GM12878 (cell line): ENCODE measurements around the gene RNF25. TPM values are rescaled to one million over a fixed set of nuclear protein-coding genes. Genes with fewer than 3 reads are reported as not detected.

Experiments used
- ATF7 ChIP-seq: fragments of 450-650 bp; IDR thresholded peaks from 2 replicates; pipeline ENCODE4 v1.6.1; 2016; ENCODE audit warnings: low read depth, mild to moderate bottlenecking
- BACH1 ChIP-seq: fragments of 450-650 bp; IDR thresholded peaks from 2 replicates; pipeline ENCODE4 v1.6.1; 2017; ENCODE audit warnings: mild to moderate bottlenecking, borderline replicate concordance
- BCL11A ChIP-seq: IDR thresholded peaks from 2 replicates; pipeline ENCODE4 v1.6.1; 2011; ENCODE audit warnings: low read depth, low read length
- BMI1 ChIP-seq: fragments of 450-650 bp; IDR thresholded peaks from 2 replicates; pipeline ENCODE4 v1.6.1; 2016; ENCODE audit warnings: mild to moderate bottlenecking, moderate library complexity, borderline replicate concordance
- GABPA ChIP-seq: IDR thresholded peaks from 2 replicates; pipeline ENCODE4 v1.6.1; 2014; ENCODE audit warnings: antibody characterized with exemption, low read depth, mild to moderate bottlenecking, inconsistent platforms
- KAT2A ChIP-seq: conservative IDR thresholded peaks from 2 replicates; pipeline ENCODE4 v1.6.1; 2011; ENCODE audit warnings: low read depth, low read length; ENCODE audit not compliant: control insufficient read depth
- NR2C1 ChIP-seq: fragments of 450-650 bp; IDR thresholded peaks from 2 replicates; pipeline ENCODE4 v1.6.1; 2017; ENCODE audit warnings: antibody characterized with exemption, mild to moderate bottlenecking, moderate library complexity
- NRF1 ChIP-seq: conservative IDR thresholded peaks from 2 replicates; pipeline ENCODE4 v1.6.1; 2011; ENCODE audit warnings: mild to moderate bottlenecking, low read depth, low read length, improper control_type of control experiment
- PAX8 ChIP-seq: fragments of 450-650 bp; IDR thresholded peaks from 2 replicates; pipeline ENCODE4 v1.6.1; 2017; ENCODE audit warnings: mild to moderate bottlenecking, moderate library complexity
- POLR2A ChIP-seq: IDR thresholded peaks from 2 replicates; pipeline ENCODE4 v1.6.1; 2011; ENCODE audit warnings: low read depth, mild to moderate bottlenecking, low read length
- RELA ChIP-seq: fragments of 450-650 bp; IDR thresholded peaks from 2 replicates; pipeline ENCODE4 v1.8.0; 2014; ENCODE audit warnings: borderline replicate concordance; ENCODE audit not compliant: partially characterized antibody
- SMAD1 ChIP-seq: fragments of 450-650 bp; IDR thresholded peaks from 2 replicates; pipeline ENCODE4 v1.6.1; 2018; ENCODE audit warnings: mild to moderate bottlenecking, low read depth; ENCODE audit not compliant: partially characterized antibody
- TCF3 ChIP-seq: IDR thresholded peaks from 2 replicates; pipeline ENCODE4 v1.6.1; 2012; ENCODE audit warnings: low read depth, mild to moderate bottlenecking, low read length, borderline replicate concordance; ENCODE audit not compliant: insufficient read depth
- YBX1 ChIP-seq: fragments of 450-650 bp; IDR thresholded peaks from 2 replicates; pipeline ENCODE4 v1.6.1; 2016; ENCODE audit warnings: antibody characterized with exemption
- ZNF384 ChIP-seq: IDR thresholded peaks from 2 replicates; pipeline ENCODE4 v1.6.1; 2012; ENCODE audit warnings: low read depth, mild to moderate bottlenecking, low read length, improper control_type of control experiment, borderline replicate concordance
- ZSCAN29 ChIP-seq: fragments of 450-650 bp; IDR thresholded peaks from 2 replicates; pipeline ENCODE4 v1.6.1; 2017; ENCODE audit warnings: mild to moderate bottlenecking, moderate library complexity
- polyA plus RNA-seq, 11 experiments: library from polyadenylated mRNA; depleted of rRNA in 4 of 11; unstranded in 6 of 11; stranded (reverse) in 5 of 11; fragments of >200 nt; fragmentation: Nextera tagmentation in 4 of 11; fragmentation: Illumina TruSeq in 1 of 11; extraction: Ambion mirVana in 4 of 11; extraction: Trizol in 1 of 11; gene quantifications; 1 replicate in 1 of 11; 2 replicates in 10 of 11; pipeline versions ENCODE4 v1.2.1 to v1.2.3, GENCODE V29; 2011 to 2016; ENCODE audit warnings: inconsistent platforms in 2 of 11, missing spikeins in 2 of 11, low read depth in 1 of 11
- total RNA-seq, 4 experiments: library from RNA; depleted of rRNA in 3 of 4; stranded (reverse); fragments of >200 nt in 3 of 4; fragmentation: Illumina TruSeq in 1 of 4; extraction: Trizol in 1 of 4; gene quantifications; 2 replicates each; pipeline versions ENCODE4 v1.2.1 to v1.2.3, GENCODE V29; 2013 to 2021
- TF ChIP-seq, protein P1 (sequence below): fragments of 450-650 bp; IDR thresholded peaks from 2 replicates; pipeline ENCODE4 v1.6.1; 2017; ENCODE audit warnings: mild to moderate bottlenecking, low read depth, inconsistent platforms; ENCODE audit not compliant: poor library complexity, severe bottlenecking
- TF ChIP-seq, protein P2 (sequence below): fragments of 450-650 bp; formaldehyde crosslinking; IDR thresholded peaks from 2 replicates; pipeline ENCODE4 v1.5.0; 2022; ENCODE audit warnings: mild to moderate bottlenecking, missing genetic modification characterization
- TF ChIP-seq, protein P3 (sequence below): fragments of 450-650 bp; IDR thresholded peaks from 2 replicates; pipeline ENCODE4 v1.6.1; 2014; ENCODE audit warnings: mild to moderate bottlenecking
- TF ChIP-seq, protein P4 (sequence below): fragments of 150-350 bp; IDR thresholded peaks from 2 replicates; pipeline ENCODE4 v1.6.1; 2016; ENCODE audit warnings: low read depth, low read length

The RNF25 gene
- total and polyA plus RNA-seq, 10 of the 15 experiments (the other 5 are each of a cell fraction or from before 2014, with no cell fraction given), result 1.3 to 70.4 (median 28.4) TPM

DNA sequence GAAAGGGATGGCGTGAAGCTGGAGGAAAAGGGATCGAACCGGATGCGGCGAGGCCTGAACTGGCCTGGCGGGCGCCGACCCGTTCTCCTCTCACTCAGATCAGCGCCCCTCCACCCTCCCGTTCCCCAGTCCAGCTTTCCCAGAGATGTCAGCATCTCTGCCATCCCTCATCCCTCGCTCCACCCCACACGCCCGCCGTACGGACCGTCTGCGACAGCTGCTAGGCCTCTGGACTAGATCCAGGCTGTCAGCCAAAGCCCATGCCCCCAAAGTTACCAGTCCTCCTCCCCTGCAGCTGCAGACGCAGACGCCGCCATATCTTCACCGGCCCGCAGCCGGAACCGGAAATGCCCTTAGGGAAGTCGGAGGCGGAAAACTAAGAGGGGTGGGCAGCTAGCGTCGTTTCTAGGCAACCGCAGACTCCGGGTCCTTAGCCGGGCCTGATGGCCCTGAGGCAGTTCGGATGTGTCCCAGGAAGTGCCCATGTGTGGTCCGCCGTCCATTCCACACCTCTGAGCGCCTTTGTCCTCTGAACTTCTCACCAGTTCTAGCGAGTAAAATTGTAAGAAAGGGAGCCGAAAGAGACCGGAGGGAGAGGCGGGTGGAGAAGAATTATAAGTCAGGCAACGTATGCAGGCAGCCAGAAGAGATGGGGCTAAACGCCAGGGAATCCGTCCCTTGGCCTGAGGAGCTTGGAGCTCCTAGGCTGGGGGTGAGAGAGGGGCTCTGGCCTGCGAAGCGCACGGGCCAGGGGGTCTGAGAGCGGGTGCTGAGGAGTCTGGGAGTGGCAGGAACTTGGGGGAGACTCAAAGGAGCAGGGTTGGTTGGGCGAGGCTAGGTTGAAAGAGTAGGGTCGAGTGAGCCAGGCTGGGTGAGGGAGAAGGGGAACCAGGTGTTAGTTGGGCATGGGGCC, at the start of gene RNF25, which contains the start of gene STK36 (continued):
- peak; percentile 36; the same call in 1 of the 2 replicates for TF ChIP-seq BACH1
- TF ChIP-seq ZSCAN29, result no peak
- TF ChIP-seq SMAD1, result peak; percentile 40
- TF ChIP-seq, protein P1, sequence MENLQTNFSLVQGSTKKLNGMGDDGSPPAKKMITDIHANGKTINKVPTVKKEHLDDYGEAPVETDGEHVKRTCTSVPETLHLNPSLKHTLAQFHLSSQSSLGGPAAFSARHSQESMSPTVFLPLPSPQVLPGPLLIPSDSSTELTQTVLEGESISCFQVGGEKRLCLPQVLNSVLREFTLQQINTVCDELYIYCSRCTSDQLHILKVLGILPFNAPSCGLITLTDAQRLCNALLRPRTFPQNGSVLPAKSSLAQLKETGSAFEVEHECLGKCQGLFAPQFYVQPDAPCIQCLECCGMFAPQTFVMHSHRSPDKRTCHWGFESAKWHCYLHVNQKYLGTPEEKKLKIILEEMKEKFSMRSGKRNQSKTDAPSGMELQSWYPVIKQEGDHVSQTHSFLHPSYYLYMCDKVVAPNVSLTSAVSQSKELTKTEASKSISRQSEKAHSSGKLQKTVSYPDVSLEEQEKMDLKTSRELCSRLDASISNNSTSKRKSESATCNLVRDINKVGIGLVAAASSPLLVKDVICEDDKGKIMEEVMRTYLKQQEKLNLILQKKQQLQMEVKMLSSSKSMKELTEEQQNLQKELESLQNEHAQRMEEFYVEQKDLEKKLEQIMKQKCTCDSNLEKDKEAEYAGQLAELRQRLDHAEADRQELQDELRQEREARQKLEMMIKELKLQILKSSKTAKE, result no peak
- peak; percentile 97 for TF ChIP-seq GABPA
- no peak for TF ChIP-seq KAT2A
- TF ChIP-seq, protein P2, sequence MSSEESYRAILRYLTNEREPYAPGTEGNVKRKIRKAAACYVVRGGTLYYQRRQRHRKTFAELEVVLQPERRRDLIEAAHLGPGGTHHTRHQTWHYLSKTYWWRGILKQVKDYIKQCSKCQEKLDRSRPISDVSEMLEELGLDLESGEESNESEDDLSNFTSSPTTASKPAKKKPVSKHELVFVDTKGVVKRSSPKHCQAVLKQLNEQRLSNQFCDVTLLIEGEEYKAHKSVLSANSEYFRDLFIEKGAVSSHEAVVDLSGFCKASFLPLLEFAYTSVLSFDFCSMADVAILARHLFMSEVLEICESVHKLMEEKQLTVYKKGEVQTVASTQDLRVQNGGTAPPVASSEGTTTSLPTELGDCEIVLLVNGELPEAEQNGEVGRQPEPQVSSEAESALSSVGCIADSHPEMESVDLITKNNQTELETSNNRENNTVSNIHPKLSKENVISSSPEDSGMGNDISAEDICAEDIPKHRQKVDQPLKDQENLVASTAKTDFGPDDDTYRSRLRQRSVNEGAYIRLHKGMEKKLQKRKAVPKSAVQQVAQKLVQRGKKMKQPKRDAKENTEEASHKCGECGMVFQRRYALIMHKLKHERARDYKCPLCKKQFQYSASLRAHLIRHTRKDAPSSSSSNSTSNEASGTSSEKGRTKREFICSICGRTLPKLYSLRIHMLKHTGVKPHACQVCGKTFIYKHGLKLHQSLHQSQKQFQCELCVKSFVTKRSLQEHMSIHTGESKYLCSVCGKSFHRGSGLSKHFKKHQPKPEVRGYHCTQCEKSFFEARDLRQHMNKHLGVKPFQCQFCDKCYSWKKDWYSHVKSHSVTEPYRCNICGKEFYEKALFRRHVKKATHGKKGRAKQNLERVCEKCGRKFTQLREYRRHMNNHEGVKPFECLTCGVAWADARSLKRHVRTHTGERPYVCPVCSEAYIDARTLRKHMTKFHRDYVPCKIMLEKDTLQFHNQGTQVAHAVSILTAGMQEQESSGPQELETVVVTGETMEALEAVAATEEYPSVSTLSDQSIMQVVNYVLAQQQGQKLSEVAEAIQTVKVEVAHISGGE (CRISPR knock-in tag), result peak; percentile 78
- TF ChIP-seq ZNF384, result no peak
- TF ChIP-seq, protein P3, sequence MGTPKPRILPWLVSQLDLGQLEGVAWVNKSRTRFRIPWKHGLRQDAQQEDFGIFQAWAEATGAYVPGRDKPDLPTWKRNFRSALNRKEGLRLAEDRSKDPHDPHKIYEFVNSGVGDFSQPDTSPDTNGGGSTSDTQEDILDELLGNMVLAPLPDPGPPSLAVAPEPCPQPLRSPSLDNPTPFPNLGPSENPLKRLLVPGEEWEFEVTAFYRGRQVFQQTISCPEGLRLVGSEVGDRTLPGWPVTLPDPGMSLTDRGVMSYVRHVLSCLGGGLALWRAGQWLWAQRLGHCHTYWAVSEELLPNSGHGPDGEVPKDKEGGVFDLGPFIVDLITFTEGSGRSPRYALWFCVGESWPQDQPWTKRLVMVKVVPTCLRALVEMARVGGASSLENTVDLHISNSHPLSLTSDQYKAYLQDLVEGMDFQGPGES, result no peak
- TF ChIP-seq RELA, result no peak
- TF ChIP-seq BMI1, result peak; percentile 86
- TF ChIP-seq ATF7, result peak; percentile 28; the same call in 1 of the 2 replicates
- no peak for TF ChIP-seq YBX1
- 0 out of 2 replicates have a peak, but pooled peaks have one; percentile 9 for TF ChIP-seq TCF3
- no peak for TF ChIP-seq PAX8
- TF ChIP-seq NR2C1, result peak; percentile 27; the same call in 1 of the 2 replicates
- no peak for TF ChIP-seq BCL11A
- no peak for TF ChIP-seq NRF1
- TF ChIP-seq POLR2A, result peak; percentile 88
- TF ChIP-seq, protein P4, sequence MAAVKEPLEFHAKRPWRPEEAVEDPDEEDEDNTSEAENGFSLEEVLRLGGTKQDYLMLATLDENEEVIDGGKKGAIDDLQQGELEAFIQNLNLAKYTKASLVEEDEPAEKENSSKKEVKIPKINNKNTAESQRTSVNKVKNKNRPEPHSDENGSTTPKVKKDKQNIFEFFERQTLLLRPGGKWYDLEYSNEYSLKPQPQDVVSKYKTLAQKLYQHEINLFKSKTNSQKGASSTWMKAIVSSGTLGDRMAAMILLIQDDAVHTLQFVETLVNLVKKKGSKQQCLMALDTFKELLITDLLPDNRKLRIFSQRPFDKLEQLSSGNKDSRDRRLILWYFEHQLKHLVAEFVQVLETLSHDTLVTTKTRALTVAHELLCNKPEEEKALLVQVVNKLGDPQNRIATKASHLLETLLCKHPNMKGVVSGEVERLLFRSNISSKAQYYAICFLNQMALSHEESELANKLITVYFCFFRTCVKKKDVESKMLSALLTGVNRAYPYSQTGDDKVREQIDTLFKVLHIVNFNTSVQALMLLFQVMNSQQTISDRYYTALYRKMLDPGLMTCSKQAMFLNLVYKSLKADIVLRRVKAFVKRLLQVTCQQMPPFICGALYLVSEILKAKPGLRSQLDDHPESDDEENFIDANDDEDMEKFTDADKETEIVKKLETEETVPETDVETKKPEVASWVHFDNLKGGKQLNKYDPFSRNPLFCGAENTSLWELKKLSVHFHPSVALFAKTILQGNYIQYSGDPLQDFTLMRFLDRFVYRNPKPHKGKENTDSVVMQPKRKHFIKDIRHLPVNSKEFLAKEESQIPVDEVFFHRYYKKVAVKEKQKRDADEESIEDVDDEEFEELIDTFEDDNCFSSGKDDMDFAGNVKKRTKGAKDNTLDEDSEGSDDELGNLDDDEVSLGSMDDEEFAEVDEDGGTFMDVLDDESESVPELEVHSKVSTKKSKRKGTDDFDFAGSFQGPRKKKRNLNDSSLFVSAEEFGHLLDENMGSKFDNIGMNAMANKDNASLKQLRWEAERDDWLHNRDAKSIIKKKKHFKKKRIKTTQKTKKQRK, result no peak
